Kidney glomerular epithelial cell (primary cell): Measurements from ENCODE around the gene BTBD2.

ENCODE experiments used
- DNase-seq: peaks from one replicate; lab custom pipeline; 2025; lab: John Stamatoyannopoulos, UW

The BTBD2 gene

DNA sequence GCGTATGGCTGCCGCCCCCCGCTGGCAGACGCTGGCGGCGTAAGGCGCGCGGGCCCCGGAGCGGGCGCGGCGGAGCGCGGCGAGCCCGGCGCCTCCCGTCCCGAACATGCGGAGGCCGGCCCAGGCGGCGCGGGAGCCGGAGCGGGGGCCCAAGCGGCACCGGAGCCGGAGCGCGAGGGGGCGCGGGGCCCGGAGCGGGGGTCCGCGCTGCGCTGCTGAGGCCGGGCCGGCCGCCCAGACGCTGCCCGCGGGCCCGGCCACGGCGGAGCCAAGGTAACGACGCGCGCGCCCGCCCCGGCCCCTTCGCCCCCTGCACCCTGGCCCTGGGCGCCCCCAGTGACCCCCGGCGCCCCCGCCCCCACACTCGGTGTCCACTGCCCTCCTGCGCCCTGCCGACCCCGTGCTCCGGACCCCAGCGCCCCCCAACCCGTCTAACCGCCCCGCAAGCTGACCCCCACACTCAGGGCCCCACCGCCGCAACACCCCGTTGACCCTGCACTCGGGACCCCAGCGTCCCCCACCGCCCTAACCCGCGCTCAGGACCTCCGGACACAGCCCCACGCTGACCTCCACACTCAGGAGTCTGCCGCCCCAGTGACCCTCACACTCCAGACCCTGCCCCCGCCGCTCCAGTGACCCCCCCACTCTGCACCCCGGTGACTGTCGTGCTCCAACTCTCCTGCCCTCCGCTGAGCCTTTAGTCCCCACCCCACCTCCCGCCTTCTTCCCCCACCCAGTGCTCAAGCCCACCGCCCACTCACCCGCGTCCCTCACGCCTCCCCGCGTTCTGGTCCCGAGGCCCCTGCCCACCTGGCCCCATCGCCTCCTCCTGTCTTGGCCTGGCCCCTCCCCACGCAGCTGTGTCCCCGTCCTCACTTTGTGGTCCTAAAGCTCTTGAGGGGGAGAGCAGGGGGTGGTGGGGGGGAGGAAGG is 74.1 kb downstream of the BTBD2 start, which contains the start of gene CSNK1G2:
Gene CSNK1G2, plus strand, starts transcription at position 27 of the 932 bp plus-strand sequence. CDS start 28,601 bp downstream, outside the sequence.
- DNase-seq = no peak

GRCh38 chr19:1938071-1938470 is 77.4 kb downstream of the BTBD2 start:
- no peak for DNase-seq

DNA sequence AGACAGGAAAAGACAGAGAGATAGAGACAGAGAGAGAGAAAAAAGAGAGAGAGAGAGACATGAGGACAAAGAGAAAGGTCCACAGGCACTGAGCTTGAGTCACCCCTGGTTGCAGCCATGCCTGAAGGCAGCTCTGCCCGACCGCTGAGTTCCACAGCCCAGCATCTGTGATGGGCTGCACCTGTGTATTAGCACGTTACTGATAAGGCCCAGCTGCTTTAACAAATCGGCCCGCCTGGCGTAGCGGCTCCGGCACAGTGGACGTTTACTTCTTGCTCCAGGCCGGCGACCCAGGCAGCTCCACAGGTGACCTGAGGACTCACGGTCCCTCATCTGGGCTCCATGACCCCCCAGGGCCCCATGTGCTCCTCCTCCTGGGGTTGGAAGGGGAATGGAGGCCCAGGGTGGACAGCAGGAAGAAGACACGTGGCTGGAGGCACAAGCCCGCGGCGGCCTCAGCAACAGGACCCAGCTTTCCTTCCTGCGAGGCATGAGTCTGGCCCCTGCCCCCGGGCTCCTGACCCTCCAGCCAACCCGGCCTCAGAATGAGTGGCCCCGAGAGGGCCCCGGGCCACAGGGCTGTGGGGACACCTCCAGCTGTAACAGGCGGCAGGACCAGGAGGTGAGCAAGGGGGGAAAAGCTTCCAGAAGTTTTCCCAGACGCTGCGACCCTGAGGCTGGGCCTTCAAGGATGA is 78.5 kb downstream of the BTBD2 start:
- no peak for DNase-seq

DNA sequence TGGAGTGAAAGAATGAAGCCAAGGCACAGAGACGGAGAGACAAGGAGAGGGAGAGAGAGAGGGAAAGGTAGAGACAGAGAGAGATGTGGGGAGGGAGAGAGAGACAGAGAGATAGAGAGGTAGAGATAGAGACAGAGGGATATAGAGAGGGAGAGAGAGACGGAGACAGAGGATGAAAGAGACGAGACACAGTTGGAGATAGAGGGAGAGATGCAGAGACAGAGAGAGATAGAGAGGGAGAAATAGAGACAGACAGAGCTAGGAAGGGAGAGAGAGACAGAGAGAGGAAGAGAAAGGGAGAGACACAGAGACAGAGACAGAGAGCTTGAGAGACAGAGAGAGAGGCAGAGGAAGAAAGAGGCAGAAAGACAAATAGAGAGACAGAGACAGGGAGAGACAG is 79.1 kb downstream of the BTBD2 start:
- no peak for DNase-seq

GRCh38 chr19:1935484-1936208 is 79.9 kb downstream of the BTBD2 start:
- DNase-seq = no peak
